NCI-H1417 treated with DMSO at 0.1 percent for 48 hours (cell line): ENCODE results near the gene TAPT1.
"Not testable (repeated sequence)": the region's sequence is repeated elsewhere in the genome, so short reads cannot be mapped to it uniquely, and the experiment has no call there.

Experiments
- DNase-seq: peaks from one replicate; lab custom pipeline; 2025; lab: John Stamatoyannopoulos, UW

The TAPT1 gene, protein sequence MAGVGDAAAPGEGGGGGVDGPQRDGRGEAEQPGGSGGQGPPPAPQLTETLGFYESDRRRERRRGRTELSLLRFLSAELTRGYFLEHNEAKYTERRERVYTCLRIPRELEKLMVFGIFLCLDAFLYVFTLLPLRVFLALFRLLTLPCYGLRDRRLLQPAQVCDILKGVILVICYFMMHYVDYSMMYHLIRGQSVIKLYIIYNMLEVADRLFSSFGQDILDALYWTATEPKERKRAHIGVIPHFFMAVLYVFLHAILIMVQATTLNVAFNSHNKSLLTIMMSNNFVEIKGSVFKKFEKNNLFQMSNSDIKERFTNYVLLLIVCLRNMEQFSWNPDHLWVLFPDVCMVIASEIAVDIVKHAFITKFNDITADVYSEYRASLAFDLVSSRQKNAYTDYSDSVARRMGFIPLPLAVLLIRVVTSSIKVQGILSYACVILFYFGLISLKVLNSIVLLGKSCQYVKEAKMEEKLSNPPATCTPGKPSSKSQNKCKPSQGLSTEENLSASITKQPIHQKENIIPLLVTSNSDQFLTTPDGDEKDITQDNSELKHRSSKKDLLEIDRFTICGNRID

DNA sequence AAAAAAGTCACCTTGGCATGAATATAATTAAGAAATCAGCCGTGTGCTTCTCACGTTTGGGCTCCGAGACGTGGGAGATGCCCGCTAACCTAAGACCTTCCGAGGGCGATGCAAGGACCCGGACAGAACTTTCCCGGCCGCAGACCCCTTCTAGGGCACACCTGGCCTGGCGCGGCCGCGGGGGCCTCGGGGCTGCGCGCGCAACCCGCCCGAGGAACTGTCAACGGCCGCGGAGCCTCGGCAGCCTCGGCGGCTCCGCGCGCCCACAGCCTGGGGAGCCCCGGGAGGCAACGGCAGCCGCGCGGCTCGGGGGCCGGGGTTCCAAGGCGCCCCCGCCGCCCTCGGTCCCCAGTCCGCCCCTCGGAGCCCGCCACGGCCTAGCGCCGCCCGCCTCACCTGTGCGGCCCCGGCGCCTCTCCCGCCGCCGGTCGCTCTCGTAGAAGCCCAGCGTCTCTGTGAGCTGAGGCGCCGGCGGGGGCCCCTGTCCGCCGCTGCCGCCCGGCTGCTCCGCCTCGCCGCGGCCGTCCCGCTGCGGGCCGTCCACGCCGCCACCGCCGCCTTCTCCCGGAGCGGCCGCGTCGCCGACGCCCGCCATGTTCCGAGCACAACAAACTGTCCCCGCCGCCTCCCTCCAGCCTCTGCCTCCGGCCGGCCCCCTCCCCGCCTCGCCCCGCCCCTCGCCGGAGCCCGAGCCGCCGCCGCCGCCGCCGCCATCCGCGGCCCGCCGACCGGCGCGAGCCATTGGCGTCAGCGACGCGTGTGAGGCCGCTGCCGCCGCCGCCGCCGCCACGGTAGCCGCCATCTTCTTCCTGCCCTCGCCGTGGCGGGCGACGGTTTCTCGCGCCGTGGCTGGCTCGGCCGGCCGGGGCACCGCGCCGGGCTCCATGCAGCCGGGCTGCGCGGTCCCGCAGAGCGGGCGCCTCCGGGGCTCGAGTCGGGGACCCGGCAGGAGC, at the start of gene TAPT1:
Gene TAPT1 (minus strand): TSS at position 609 of the 953 bp plus-strand sequence. CDS start 14 bp downstream, at position 595.
- DNase-seq: no peak

DNA sequence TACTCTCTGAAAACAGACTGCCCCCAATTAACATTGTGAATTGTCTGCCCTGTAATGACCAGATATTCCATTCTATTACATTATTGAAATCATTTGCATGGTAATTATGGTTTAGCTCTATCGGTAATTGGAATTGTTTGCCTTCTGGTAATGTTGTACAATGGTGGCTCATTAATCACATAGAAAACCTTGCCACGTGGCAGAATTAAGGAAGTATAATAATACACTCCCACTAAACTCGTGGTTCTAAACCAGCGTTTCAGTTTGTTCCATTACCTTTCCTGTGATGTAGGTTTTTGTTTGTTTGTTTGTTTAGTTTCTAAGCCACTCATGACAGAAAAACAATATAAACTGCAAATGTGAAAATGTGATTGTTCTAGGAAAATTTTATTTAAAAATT, 45.1 kb upstream of the TAPT1 start:
- DNase-seq: peak; percentile 45

DNA sequence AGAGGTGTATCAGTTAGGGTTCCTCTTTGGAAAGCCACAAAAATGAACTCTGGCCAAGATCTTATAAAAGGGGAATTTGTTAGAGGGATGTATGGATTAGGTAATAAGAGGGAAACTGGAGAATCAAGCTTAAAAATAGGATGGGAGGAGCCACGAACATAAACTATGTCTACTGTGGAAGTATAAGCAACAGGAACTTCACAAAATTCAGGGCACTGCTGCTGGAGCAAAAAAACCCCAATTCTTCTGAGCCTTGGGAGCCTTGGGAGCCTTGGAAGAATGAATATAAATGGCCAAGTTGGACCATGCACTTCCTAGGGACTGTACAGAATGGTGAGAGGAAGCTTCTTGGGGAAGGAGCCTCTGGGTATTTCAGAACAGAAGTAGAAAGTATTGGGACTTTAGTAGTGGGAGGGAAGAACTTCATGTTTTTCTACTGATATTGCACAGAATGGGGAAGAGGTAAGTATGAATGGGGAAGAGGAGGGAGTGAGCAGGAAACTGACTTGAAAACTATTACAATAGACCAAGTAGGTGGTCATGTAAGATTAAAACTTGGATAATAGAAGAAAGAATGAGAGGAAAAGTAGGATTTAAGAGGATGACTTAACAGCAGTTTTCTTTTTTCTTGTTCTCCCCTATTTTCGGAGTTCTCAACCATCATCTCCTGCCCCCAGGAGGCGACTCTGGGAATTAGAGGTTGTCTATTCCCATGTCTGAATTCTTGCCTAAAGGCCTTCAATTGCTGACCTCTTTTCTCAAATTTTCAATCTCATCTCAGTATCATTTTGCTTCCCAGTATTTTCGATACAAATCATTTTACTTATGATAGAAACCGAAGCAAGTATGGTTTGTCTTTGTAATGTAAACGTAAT, 44.4 kb upstream of the TAPT1 start:
- no peak for DNase-seq

DNA sequence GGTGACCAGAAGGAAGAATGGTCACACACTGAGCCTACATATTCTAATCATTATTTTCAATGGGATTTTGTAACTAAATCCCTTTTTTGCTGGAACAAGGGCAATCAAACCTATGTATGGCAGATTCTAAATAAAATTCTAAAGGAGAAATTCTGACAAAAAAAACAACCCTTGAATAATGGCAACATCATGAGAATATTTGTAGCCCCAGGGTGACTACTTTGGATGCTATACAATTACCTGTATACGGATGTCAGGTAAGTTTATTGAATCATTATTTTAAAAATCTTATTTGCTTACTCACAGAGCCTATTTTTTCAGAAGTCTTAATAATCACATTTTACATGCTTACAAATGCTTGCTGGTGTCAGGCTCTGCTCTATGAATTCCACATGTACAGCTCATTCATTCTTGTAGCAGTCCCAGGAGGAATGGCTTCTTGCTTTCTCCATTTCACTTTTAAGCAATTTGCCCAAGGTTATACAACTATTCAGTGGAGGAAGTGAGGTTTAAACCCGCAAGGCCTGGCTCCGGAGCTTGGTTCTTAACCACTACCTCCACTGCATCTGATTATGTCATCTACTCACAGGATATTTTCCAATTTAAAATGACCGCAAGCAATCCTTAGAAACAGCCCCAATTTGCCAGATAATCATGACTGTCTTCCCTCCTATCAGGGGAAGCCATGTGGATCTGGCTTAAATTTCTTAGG, 43.6 kb upstream of the TAPT1 start:
- not testable (repeated sequence) for DNase-seq

DNA sequence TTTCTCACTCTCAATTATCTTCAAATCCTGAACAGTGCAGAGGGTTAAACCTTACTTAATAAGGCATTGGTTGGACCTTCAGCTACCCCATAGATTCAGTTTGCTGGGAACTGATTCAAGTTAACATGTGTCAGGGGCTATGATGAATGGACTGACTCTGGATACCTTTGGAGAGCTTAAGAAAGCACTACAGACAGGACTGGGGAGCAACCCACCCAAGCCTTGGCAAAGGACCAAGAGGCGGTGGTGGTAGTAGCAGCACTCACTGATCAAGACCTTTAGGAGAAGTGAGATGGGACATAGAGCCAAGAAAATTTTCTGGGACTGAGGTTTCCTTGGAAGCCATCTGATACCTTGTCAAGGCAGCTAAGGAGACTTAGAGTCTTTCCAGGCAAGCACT, 43.0 kb upstream of the TAPT1 start:
- DNase-seq: no peak

DNA sequence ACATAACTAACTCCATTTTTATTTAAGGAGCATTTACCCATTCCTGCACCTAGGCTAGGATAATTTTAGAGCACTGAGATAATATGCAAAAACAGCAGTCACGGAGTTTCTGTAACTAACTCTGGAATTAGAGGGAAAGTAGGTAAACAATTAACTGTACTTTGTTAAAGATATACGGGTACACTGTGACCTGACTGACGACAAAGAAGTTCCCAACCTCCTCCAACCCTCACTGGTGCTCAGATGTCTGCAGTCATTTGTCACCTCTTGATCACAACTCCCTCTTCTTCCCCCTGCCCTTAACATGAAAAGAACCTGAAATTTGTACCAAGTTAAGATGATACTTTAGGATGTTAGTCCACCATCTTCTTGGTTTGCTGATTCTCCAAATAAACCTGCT, 42.0 kb upstream of the TAPT1 start:
- no peak for DNase-seq

DNA sequence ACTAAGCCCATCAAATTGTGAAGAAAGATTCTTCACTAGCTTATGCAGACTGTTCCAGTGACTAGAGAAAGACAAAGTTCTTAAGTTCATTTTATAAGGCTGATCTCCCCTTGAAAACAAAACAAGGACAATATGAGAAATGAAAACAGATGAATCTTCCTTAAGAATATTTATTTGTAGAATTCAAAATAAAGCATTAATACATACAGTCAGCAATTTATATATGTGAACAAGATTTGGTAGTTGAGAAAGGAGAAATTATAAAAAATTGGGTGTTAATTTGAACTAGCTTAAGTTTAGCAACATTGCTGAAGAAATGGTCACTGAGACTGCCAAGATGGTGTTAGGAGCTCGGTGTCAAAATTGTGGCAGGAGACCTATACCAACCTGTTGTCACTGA, 41.4 kb upstream of the TAPT1 start:
- no peak for DNase-seq

DNA sequence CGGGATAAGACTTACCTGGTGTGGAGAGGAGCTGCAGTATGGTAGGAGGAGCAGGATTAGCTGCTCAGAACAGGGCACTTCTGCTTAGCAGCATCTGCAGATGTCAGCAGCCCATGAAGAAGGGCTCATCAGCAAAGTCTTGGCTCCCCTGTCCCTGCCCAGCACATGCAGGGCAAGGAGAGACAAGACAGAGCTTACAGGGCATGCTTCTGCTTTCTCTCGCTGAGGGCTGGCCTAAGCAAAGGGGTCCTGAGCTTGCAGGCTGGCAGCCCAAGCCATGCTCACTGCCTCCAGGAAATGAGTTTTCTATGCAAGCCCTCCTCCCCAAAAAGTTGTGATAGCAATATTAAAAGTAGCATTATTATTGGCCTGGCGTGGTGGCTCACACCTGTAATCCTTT, 39.5 kb upstream of the TAPT1 start:
- DNase-seq: no peak

DNA sequence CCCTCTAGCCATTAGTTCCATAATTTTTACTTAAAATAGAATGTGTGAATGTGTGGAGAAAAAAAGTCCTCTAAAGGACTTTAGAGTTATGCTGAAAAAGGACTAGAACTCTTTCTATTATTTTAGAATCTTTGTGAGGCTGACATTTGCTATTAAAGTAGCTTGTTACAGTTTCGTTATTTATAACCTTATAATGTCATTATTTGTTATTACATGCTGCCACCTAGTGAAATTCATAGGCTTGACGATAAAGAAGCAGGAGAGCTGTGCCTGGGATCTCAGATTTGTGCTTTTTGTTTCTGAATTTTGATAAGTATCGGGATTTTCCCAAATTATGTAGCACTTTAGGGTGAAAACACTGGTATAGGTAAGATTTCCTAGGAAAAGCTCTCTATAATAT, 38.5 kb upstream of the TAPT1 start:
- DNase-seq: no peak

DNA sequence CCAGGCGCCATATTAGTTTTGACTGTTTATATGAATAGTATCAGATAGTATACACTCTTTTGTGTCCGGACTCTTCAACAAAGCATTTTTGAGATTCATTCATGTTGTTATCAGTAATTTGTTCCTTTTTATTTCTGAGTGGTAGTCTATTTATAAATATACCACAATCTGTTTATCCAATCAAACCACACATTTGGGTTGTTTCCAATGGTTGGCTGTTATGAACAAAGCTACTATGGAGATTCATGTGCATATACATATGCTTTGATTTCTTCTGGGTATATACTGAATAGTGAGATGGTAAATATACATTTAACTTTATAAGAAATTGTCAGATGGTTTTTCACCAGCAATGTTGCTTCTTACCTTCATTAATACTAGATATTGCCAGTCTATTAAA, 36.8 kb upstream of the TAPT1 start:
- no peak for DNase-seq

DNA sequence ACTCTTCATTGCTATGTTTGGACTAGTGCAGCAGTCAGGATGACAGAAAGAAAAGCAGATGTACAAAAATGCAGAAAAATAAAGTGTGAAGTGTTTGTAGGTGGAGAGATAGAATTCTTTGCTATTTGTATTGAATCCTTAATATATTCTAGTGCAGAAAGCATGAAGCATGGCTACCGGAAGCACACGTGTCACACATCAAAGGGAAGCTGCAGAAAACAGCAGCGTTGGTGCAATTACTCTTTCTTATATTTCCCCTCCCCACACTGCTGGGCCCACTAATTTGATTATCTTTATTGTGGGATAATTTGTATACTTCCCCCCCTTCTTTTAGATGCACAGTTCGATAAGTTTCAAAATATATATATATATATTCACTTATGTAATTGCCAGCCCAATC, 35.9 kb upstream of the TAPT1 start:
- no peak for DNase-seq

DNA sequence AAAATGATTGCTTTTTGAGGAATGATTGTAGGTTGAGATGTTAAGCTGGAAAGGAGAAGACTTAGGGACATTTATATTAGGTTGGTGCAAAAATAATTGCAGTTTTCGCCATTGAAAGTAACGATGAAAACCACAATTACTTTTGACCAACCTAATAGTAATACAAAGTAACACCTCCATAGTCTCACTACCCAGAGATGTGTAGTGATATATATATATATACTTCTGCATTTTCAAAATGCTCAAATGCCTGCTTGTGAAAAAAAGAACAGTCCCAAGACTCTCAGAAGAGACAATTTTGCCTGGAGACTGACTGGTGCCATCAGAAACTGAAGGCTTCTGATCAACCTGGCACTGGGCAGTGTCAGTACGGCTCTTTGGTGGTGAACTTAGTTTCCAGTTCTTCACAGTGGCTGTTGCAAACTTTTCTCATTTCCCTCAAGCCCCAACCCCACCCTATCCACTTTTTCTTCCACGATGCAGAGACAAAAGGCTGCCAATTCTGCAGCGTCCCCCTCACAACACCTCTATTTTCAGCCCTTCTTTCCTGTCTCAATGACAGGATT, 35.1 kb upstream of the TAPT1 start:
- DNase-seq: no peak

DNA sequence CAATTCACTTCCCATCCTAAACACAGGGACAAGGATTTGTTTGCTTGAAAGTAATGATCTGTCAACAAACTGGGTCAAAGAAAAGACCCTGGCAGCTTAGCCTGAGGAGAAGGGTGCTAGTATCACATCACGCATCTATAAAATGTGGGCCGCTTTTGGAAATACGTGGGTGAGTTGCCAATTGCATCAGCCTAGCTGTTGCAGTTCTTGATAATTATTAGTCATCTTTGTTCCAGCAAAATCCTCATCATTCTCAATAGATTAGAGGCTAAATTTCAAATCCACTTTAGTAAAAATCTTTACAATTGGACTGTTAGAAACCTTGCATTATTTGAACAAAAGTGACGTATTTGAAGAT, 33.6 kb upstream of the TAPT1 start:
- no peak for DNase-seq

DNA sequence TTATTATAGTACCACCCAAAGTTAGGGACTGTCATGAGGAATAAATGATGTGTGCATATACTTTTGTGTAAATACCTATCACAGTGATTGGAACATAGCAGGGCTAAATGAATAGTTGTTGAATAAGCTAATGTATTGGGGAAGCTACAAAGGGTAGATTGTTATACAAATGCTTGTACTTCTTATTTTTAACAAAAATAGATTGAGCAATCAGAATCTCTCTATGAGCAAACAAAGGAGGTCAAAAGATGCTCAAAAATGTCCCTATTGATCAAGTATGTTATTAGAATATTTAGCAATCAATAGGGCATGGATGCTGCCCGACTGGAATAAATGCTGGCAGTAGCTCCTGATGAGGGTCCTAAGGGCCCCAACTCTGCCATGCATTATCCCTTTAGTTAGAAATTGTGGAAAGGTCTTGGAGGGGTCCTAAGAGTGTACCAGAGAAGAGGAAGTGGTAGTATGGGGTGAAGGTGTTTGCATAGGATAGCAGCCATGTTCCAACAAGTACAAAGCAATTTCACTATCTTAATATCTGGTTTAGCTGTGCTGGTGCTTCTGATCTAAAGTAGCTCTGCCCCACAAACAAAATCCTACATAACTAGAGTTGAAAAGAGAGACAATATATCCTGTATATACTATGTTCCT, 33.1 kb upstream of the TAPT1 start:
- no peak for DNase-seq

DNA sequence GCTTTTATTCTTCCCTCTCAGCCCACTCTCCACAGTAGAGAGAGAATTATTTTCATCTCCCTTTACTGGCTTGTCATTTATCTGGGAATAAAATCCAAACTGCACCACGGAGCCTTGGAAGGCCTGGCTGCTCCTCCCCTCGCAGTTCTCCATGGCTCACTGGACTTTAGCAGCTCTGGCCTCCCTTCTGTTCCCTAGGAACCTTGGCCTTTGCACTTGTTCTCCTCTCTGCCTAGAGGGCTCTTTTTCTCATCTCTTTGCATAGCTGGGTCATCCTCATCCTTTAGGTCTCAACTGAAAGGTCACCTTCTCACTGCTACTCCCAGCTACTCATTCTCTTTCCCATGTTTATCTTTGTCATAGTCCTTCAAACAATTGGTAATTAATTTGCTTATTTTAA, 31.3 kb upstream of the TAPT1 start:
- DNase-seq: no peak

DNA sequence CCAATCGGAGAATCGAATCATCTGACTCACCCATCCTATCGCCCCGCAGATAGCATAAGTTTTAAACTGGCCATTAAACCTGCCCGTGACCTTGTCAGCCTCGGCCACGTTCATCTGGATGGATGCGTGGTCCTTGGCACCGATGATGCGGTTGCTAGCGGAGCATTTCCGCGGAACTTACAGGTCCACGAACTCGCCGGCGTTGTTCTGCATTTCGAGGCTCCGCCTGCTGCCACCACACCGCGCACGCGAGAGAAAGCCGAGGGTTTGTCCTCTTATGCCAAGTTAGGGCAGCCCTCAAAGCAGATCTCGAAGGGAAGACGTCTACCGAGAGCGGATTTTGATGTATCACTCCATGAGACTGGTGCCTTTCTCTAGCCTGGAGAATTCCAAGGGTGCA, 30.1 kb upstream of the TAPT1 start:
- DNase-seq: no peak

DNA sequence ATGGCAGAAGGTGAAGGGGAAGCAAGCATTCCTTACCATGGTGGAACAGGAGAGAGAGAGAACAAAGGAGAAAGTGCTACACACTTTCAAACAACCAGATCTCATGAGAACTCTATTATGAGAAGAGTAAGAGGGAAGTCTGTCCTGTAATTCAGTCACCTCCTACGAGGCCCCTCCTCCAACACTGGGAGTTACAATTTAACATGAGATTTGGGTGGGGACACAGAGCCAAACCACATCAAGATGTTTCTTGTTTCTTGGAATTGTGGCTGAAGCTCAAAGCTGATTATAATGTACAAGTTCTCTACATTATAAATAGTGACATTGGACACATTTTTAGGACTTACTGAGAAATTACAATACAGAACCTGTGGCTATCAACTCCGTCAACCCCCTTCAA, 29.5 kb upstream of the TAPT1 start:
- DNase-seq: no peak

DNA sequence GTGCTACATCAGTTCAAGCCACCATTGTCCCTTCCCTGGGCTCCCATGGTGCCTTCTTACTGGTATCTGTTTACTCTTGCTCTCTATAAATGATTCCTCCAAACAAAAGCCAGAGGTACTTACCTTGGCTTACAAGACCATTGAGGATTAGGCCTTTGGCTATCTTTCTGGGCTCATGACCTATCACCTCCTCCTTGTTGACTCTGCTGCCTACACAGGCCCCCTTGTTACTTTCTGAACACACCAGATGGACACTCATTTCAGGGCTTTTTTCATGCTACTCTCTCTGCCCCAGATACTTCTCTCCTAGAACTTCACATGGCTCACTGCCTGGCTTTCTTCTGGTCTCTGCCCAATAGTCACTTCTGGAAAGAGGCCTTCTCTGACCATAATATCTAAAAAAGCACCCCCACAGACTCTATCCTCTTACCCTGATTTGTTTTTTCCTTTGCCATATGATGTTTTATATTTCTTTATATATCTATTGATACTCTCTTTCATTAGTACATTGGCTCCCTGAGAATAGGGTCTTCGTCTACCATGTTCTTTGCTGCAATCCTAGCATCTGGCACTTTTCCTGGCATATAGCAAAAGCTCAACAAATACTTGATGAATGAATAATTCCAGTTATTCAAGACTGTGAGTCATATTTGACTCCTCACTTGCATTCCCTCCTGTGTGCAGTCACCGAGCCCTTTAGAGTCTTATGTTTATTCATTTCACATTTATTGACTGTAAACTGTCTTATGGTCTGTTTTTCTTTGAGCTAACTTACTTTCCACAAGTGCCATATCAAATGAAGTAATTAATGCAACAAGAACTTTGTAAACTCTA, 27.1 kb upstream of the TAPT1 start:
- no peak for DNase-seq

DNA sequence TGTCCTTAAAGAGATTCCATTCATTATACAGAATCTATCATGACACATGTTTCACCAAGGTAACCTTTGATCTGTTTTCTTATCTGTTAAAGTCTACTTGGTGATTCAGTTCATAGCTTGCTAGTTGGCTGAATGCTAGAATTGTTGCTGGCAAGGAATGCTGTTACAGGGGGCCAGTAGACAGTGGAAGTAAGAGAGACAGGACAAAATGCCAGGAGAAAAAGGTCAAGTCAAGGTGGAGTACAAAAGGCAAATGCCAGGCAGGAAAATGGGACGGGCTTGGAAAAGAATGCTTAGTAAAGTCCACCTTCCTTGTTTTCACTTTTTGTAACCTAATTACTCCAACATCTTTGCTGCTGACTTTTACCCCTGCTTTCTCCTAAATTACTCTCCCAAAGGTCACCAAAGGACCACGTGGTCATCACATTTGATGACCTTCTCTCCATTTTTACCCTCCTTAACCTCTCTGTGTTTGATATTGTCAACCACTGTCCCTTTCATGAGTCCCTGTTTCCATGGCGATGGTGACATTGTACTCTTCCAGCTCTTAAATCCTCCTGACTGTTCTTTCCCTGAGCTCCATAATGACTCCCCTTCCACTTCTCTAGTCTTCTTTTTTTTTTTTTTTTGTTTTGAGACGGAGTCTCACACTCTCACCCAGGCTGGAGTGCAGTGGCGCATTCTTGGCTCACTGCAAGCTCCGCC, 24.5 kb upstream of the TAPT1 start:
- no peak for DNase-seq
